H1 (cell line): ENCODE data around the gene TNIK. TPM values are rescaled to one million over a fixed set of nuclear protein-coding genes. Genes with fewer than 3 reads are reported as not detected.

Experiments used
- CTCF ChIA-PET: fragments of 300-600 bp; sonication (Branson Sonifier 250); formaldehyde crosslinking; loops from one replicate; lab custom pipeline; 2021; ENCODE audit not compliant: partially characterized antibody; lab: Charles Lee
- POLR2A ChIA-PET: fragments of 300-600 bp; sonication (Branson Sonifier 250); formaldehyde crosslinking; loops from one replicate; lab custom pipeline; 2021; ENCODE audit warnings: inconsistent platforms; ENCODE audit not compliant: partially characterized antibody; lab: Charles Lee
- DNase-seq, 2 experiments: peaks; one replicate each; pipeline versions ENCODE4 v3.0.0 to v3.0.0-alpha.2; 2010 to 2022; ENCODE audit warnings: low spot score in 2 of 2, low read depth in 1 of 2, mixed read lengths in 1 of 2
- FAIRE-seq: peaks from 2 replicates; lab custom pipeline; 2011; peaks lifted over from hg19 to GRCh38; lab: Jason Lieb, UNC
- H2AFZ ChIP-seq: 2 replicates; pipeline ENCODE4 v1.8.1; 2012; ENCODE audit warnings: low read length, inconsistent platforms
- H2AK5ac ChIP-seq: 2 replicates; pipeline ENCODE4 v1.6.1; 2013; ENCODE audit warnings: low read depth, low read length
- H2BK120ac ChIP-seq: replicated peaks from 2 replicates; pipeline ENCODE3; 2013; ENCODE audit warnings: low read depth, low read length, inconsistent platforms
- H2BK12ac ChIP-seq: 2 replicates; pipeline ENCODE4 v1.6.1; 2013; ENCODE audit warnings: low read depth, low read length
- H2BK15ac ChIP-seq: 2 replicates; pipeline ENCODE4 v1.6.1; 2013; ENCODE audit warnings: low read length
- H2BK20ac ChIP-seq: 2 replicates; pipeline ENCODE4 v1.6.1; 2013; ENCODE audit warnings: low read length
- H2BK5ac ChIP-seq: 2 replicates; pipeline ENCODE4 v1.6.1; 2013; ENCODE audit warnings: low read depth, low read length
- H3K14ac ChIP-seq: 2 replicates; pipeline ENCODE4 v1.6.1; 2013; ENCODE audit warnings: inconsistent platforms; ENCODE audit not compliant: insufficient read length
- H3K18ac ChIP-seq: 2 replicates; pipeline ENCODE4 v1.6.1; 2013; ENCODE audit warnings: low read length; ENCODE audit errors: extremely low read depth
- H3K23ac ChIP-seq: 2 replicates; pipeline ENCODE4 v1.6.1; 2013; ENCODE audit warnings: inconsistent platforms; ENCODE audit not compliant: insufficient read length
- H3K23me2 ChIP-seq: 2 replicates; pipeline ENCODE4 v1.6.1; 2013; ENCODE audit warnings: low read depth, low read length
- H3K27ac ChIP-seq: 2 replicates; pipeline ENCODE4 v1.6.1; 2011; ENCODE audit warnings: low read depth, low read length, inconsistent platforms
- H3K27me3 ChIP-seq, 4 experiments: replicated peaks in 1 of 4; 1 replicate in 1 of 4; 2 replicates in 3 of 4; pipeline versions ENCODE4 v1.6.1 to v1.8.1; 2011 to 2013; ENCODE audit warnings: low read length in 3 of 4, mild to moderate bottlenecking in 3 of 4, inconsistent platforms in 2 of 4, mixed read lengths in 2 of 4, moderate library complexity in 1 of 4; ENCODE audit not compliant: control insufficient read depth in 3 of 4, insufficient read depth in 3 of 4; ENCODE audit errors: extremely low read depth in 1 of 4
- H3K36me3 ChIP-seq, 4 experiments: 2 replicates each; pipeline versions ENCODE4 v1.6.1 to v1.8.1; 2011 to 2013; ENCODE audit warnings: mild to moderate bottlenecking in 4 of 4, low read length in 3 of 4, moderate library complexity in 2 of 4, control low read depth in 1 of 4, inconsistent platforms in 1 of 4; ENCODE audit not compliant: insufficient read depth in 4 of 4, control insufficient read depth in 2 of 4
- H3K4ac ChIP-seq: replicated peaks from 2 replicates; pipeline ENCODE3; 2013; ENCODE audit warnings: low read length, low read depth, mixed read lengths, inconsistent platforms; ENCODE audit not compliant: insufficient read length
- H3K4me1 ChIP-seq, 4 experiments: replicated peaks in 1 of 4; 1 replicate in 1 of 4; 2 replicates in 3 of 4; pipeline versions ENCODE4 v1.6.1 to v1.8.1; 2011 to 2013; ENCODE audit warnings: low read length in 3 of 4, inconsistent platforms in 2 of 4, mixed read lengths in 1 of 4; ENCODE audit not compliant: insufficient read depth in 4 of 4, control insufficient read depth in 3 of 4
- H3K4me2 ChIP-seq, 2 experiments: 2 replicates each; pipeline versions ENCODE4 v1.6.1 to v1.8.1; 2011 to 2013; ENCODE audit warnings: low read depth in 2 of 2, low read length in 2 of 2, control low read depth in 1 of 2, inconsistent platforms in 1 of 2, mild to moderate bottlenecking in 1 of 2; ENCODE audit not compliant: insufficient read depth in 1 of 2
- H3K4me3 ChIP-seq, 4 experiments: fragments of 200-600, 300-600 bp in 1 of 4; sonication (generic), shearing (Covaris generic), sonication (Bioruptor Twin) in 1 of 4; 2 replicates each; pipeline versions ENCODE4 v1.5.1 to v1.8.1; 2011 to 2016; ENCODE audit warnings: low read length in 4 of 4, low read depth in 3 of 4, control low read depth in 2 of 4, inconsistent platforms in 2 of 4, mild to moderate bottlenecking in 2 of 4, mixed read lengths in 1 of 4, moderate library complexity in 1 of 4; ENCODE audit not compliant: insufficient read depth in 2 of 4; ENCODE audit errors: extremely low read depth in 1 of 4
- H3K56ac ChIP-seq: replicated peaks from 2 replicates; pipeline ENCODE3; 2013; ENCODE audit warnings: low read depth, mild to moderate bottlenecking, mixed read lengths, low read length, inconsistent platforms; ENCODE audit not compliant: insufficient read length
- H3K79me1 ChIP-seq: 2 replicates; pipeline ENCODE4 v1.6.1; 2013; ENCODE audit warnings: low read depth, low read length, control low read depth
- H3K79me2 ChIP-seq, 2 experiments: 2 replicates each; pipeline versions ENCODE4 v1.6.1 to v1.8.1; 2012 to 2013; ENCODE audit warnings: low read length in 2 of 2, mild to moderate bottlenecking in 2 of 2, inconsistent platforms in 1 of 2; ENCODE audit not compliant: insufficient read depth in 2 of 2, control insufficient read depth in 1 of 2
- H3K9ac ChIP-seq, 4 experiments: replicated peaks in 1 of 4; 1 replicate in 1 of 4; 2 replicates in 3 of 4; pipeline versions ENCODE4 v1.6.1 to v1.8.1; 2011 to 2013; ENCODE audit warnings: low read depth in 3 of 4, low read length in 3 of 4, control low read depth in 2 of 4, mild to moderate bottlenecking in 2 of 4, moderate library complexity in 2 of 4, inconsistent platforms in 1 of 4; ENCODE audit errors: extremely low read depth in 1 of 4
- H3K9me3 ChIP-seq, 2 experiments: 2 replicates each; pipeline versions ENCODE4 v1.6.1 to v1.8.1; 2012 to 2013; ENCODE audit warnings: mild to moderate bottlenecking in 2 of 2, moderate library complexity in 2 of 2, control low read depth in 1 of 2, inconsistent platforms in 1 of 2, low read depth in 1 of 2, low read length in 1 of 2, mixed read lengths in 1 of 2; ENCODE audit not compliant: insufficient read depth in 2 of 2
- H4K20me1 ChIP-seq, 2 experiments: replicated peaks in 1 of 2; 2 replicates each; pipeline versions ENCODE3 to v1.8.1; 2011 to 2013; ENCODE audit warnings: inconsistent platforms in 2 of 2, low read length in 2 of 2, mild to moderate bottlenecking in 1 of 2; ENCODE audit not compliant: insufficient read depth in 2 of 2, control insufficient read depth in 1 of 2
- H4K5ac ChIP-seq: 2 replicates; pipeline ENCODE4 v1.6.1; 2013; ENCODE audit warnings: low read length, low read depth, mixed read lengths, inconsistent platforms; ENCODE audit not compliant: insufficient read length
- H4K8ac ChIP-seq: 2 replicates; pipeline ENCODE4 v1.8.0; 2013; ENCODE audit warnings: mild to moderate bottlenecking, moderate library complexity, low read length, inconsistent platforms; ENCODE audit not compliant: insufficient read depth; ENCODE audit errors: extremely low read depth
- H4K91ac ChIP-seq: replicated peaks from 2 replicates; pipeline ENCODE3; 2013; ENCODE audit warnings: low read length, mixed read lengths, inconsistent platforms; ENCODE audit not compliant: insufficient read length
- CHD2 ChIP-seq: IDR thresholded peaks from 2 replicates; pipeline ENCODE4 v1.6.1; 2012; ENCODE audit warnings: low read length, improper control_type of control experiment
- CTCF ChIP-seq, 3 experiments: IDR thresholded peaks; 1 replicate in 2 of 3; 2 replicates in 1 of 3; pipeline versions ENCODE4 v1.5.1 to v1.6.1; 2011; ENCODE audit warnings: low read length in 3 of 3, mild to moderate bottlenecking in 3 of 3, inconsistent platforms in 2 of 3, low read depth in 1 of 3, moderate library complexity in 1 of 3; ENCODE audit not compliant: insufficient read depth in 1 of 3; ENCODE audit errors: control extremely low read depth in 1 of 3
- JUND ChIP-seq: IDR thresholded peaks from 2 replicates; pipeline ENCODE4 v1.6.1; 2011; ENCODE audit warnings: mild to moderate bottlenecking, improper control_type of control experiment, low read length
- NRF1 ChIP-seq: IDR thresholded peaks from 2 replicates; pipeline ENCODE4 v1.6.1; 2011; ENCODE audit warnings: mild to moderate bottlenecking, low read depth, low read length, improper control_type of control experiment
- RAD21 ChIP-seq, 2 experiments: IDR thresholded peaks in 1 of 2; conservative IDR thresholded peaks in 1 of 2; 2 replicates each; pipeline ENCODE4 v1.6.1; 2011; ENCODE audit warnings: low read depth in 2 of 2, low read length in 2 of 2, improper control_type of control experiment in 1 of 2, inconsistent platforms in 1 of 2, mild to moderate bottlenecking in 1 of 2, moderate library complexity in 1 of 2
- WGBS, 2 experiments: shearing (Covaris generic) in 1 of 2; methylation state at CpG; one replicate each; pipeline versions ENCODE4 v1.1.6 to v1.1.7; 2013 to 2015; ENCODE audit warnings: low lambda C conversion rate in 2 of 2, mixed read lengths in 2 of 2, inconsistent platforms in 1 of 2, low coverage in 1 of 2, missing lambda C conversion rate in 1 of 2; ENCODE audit not compliant: insufficient replicate concordance in 2 of 2, insufficient coverage in 1 of 2, insufficient read length in 1 of 2; ENCODE audit errors: extremely low coverage in 1 of 2, missing lambda C conversion rate in 1 of 2; 5-methylcytosine and 5-hydroxymethylcytosine counted together
- polyA plus RNA-seq, 7 experiments: library from polyadenylated mRNA; depleted of rRNA in 3 of 7; stranded (reverse) in 5 of 7; unstranded in 2 of 7; fragments of >200 nt in 5 of 7; fragments of 200-250 nt in 2 of 7; gene quantifications; 1 replicate in 5 of 7; 2 replicates in 1 of 7; 4 replicates in 1 of 7; pipeline versions ENCODE4 v1.2.1 to v1.2.3, GENCODE V29; 2011 to 2013; ENCODE audit warnings: missing spikeins in 2 of 7, mixed read lengths in 2 of 7
- total RNA-seq: library from RNA; stranded (reverse); fragmentation: NEBNext Ultra II Directional; extraction: Animal tissue kit (Norgen Biotek cat#: 25700); gene quantifications from 2 replicates; pipeline ENCODE4 v1.2.1, GENCODE V29; 2021

The TNIK gene
- total and polyA plus RNA-seq, 2 of the 8 experiments (the other 6 are each of a cell fraction or from before 2014, with no cell fraction given): 7.4 to 42.0 TPM

GRCh38 chr3:171172070-171172469 lies 288.1 kb downstream of the TNIK start:
- TF ChIP-seq NRF1: no peak
- TF ChIP-seq RAD21 (IDR thresholded peaks at IDR 0.05 in 1 of 2, conservative IDR thresholded peaks at IDR 0.05 in 1 of 2; ENCODE audit: low read depth in 2 of 2, low read length in 2 of 2): peak; percentile 11 to 40; a peak in 3 of 4 replicates
- no peak for TF ChIP-seq JUND
- no peak for TF ChIP-seq CHD2
- peak in 2 of 3 experiments; percentile 42 to 58; a peak in 3 of 4 replicates for TF ChIP-seq CTCF (IDR thresholded peaks at IDR 0.05; ENCODE audit: control extremely low read depth in 1 of 3, insufficient read depth in 1 of 3, low read depth in 1 of 3, low read length in 3 of 3)
- no peaks in the 10 kb centered on the region; the same call in 1 of the 2 replicates for H3K79me1 ChIP-seq
- H2BK12ac ChIP-seq: no peak overlapping the region
- no peak overlapping the region for H3K56ac ChIP-seq
- no peak overlapping the region for H3K9ac ChIP-seq
- no peak overlapping the region for H2BK5ac ChIP-seq
- H4K20me1 ChIP-seq: no peaks in the 10 kb centered on the region
- no peaks in the 10 kb centered on the region for H3K79me2 ChIP-seq
- FAIRE-seq (no peak), DNase-seq (peak in 1 of 2 experiments; percentile 66)
- no peak overlapping the region for H2BK15ac ChIP-seq
- no peaks in the 10 kb centered on the region for H3K27me3 ChIP-seq
- H3K4ac ChIP-seq: no peak overlapping the region
- H3K36me3 ChIP-seq: no peaks in the 10 kb centered on the region
- no peak overlapping the region for H3K14ac ChIP-seq
- H2BK120ac ChIP-seq: no peak overlapping the region
- no peak overlapping the region for H2AFZ ChIP-seq
- H3K4me3 ChIP-seq: no peak overlapping the region
- H4K5ac ChIP-seq: no peak overlapping the region
- H3K23ac ChIP-seq: no peak overlapping the region
- WGBS, 2 experiments: 76% methylated on average over 4 of the region's 4 CpGs; no CpG with 5 or more reads in 1 of the 2 experiments
- no peaks in the 10 kb centered on the region for H3K9me3 ChIP-seq
- peaks cover 0 to 5% (median 2%) of the 10 kb centered on the region in 4 experiments; a peak in 1 of 7 replicates for H3K4me1 ChIP-seq
- H2AK5ac ChIP-seq: no peak overlapping the region
- no peak overlapping the region for H4K8ac ChIP-seq
- H3K18ac ChIP-seq: no peak overlapping the region
- no peaks in the 10 kb centered on the region for H3K23me2 ChIP-seq
- no peak overlapping the region for H3K4me2 ChIP-seq
- H4K91ac ChIP-seq: no peak overlapping the region
- ChIA-PET POLR2A (no interaction called here), CTCF (interaction anchor here (0.6 to 3.6 kb wide), 23 partner anchors 9 to 478 kb away, joined by 3 to 15 read pairs (median 3); no protein-coding TSS in a partner anchor)
- no peak overlapping the region for H2BK20ac ChIP-seq
- H3K27ac ChIP-seq: no peak overlapping the region
